HG03159 (cell line): ENCODE data around the gene F5.
A peak's percentile ranks its signal among the peaks of the same experiment; 100 is the strongest.

ENCODE experiments used
- ATAC-seq: cut with Tn5 transposase; IDR thresholded peaks from one replicate; pipeline ENCODE4 v1.9.1; 2021; ENCODE audit warnings: mild to moderate bottlenecking, moderate library complexity; ENCODE audit not compliant: unreplicated experiment

F5 gene

GRCh38 chr1:169586395-169587255 is at the start of gene F5:
F5 (minus strand) TSS chr1:169586481; CDS start chr1:169586386, 95 bp downstream.
- peak; percentile 97 for ATAC-seq

GRCh38 chr1:169634877-169635276 is 48.6 kb upstream of the F5 start:
- no peak for ATAC-seq

GRCh38 chr1:169634145-169634544 is 47.9 kb upstream of the F5 start:
- no peak for ATAC-seq

GRCh38 chr1:169631249-169631648 is 45.0 kb upstream of the F5 start:
- ATAC-seq: no peak

- ATAC-seq: no peak
These were observed 43.7 kb upstream of the F5 start, which contains the start of gene SELP for GRCh38 chr1:169630006-169630405. SELP (minus strand) TSS chr1:169630124; CDS start chr1:169630074, 50 bp downstream.

- no peak for ATAC-seq
These were observed 38.6 kb upstream of the F5 start for GRCh38 chr1:169624912-169625311.

- ATAC-seq: no peak
These were observed 37.8 kb upstream of the F5 start for GRCh38 chr1:169624122-169624521.

- ATAC-seq: no peak
These were observed 37.0 kb upstream of the F5 start for GRCh38 chr1:169623132-169623926.

GRCh38 chr1:169620565-169620964 is 34.3 kb upstream of the F5 start:
- no peak for ATAC-seq

- no peak for ATAC-seq
These were observed 32.1 kb upstream of the F5 start for GRCh38 chr1:169618367-169618766.

- no peak for ATAC-seq
These were observed 29.5 kb upstream of the F5 start for GRCh38 chr1:169615803-169616202.

- no peak for ATAC-seq
These were observed 24.6 kb upstream of the F5 start for GRCh38 chr1:169610858-169611257.

- no peak for ATAC-seq
These were observed 23.8 kb upstream of the F5 start for GRCh38 chr1:169610108-169610507.

GRCh38 chr1:169608226-169608625 is 21.9 kb upstream of the F5 start:
- no peak for ATAC-seq

GRCh38 chr1:169604781-169605560 is 18.7 kb upstream of the F5 start:
- peak; percentile 56 for ATAC-seq

- ATAC-seq: no peak
These were observed 15.0 kb upstream of the F5 start for GRCh38 chr1:169601096-169601881.

GRCh38 chr1:169595764-169596711 is 9.8 kb upstream of the F5 start:
- ATAC-seq: no peak

GRCh38 chr1:169594391-169594790 is 8.1 kb upstream of the F5 start:
- no peak for ATAC-seq

- no peak for ATAC-seq
These were observed 4.7 kb upstream of the F5 start for GRCh38 chr1:169590932-169591331.
